HG03135 (cell line): Measurements from ENCODE around the gene PRKCZ.
"Not testable (repeated sequence)": the region's sequence is repeated elsewhere in the genome, so short reads cannot be mapped to it uniquely, and the experiment has no call there.

Experiments
- ATAC-seq: cut with Tn5 transposase; IDR thresholded peaks from one replicate; pipeline ENCODE4 v1.9.1; 2021; ENCODE audit warnings: mild to moderate bottlenecking, moderate library complexity; ENCODE audit not compliant: unreplicated experiment

PRKCZ gene

DNA sequence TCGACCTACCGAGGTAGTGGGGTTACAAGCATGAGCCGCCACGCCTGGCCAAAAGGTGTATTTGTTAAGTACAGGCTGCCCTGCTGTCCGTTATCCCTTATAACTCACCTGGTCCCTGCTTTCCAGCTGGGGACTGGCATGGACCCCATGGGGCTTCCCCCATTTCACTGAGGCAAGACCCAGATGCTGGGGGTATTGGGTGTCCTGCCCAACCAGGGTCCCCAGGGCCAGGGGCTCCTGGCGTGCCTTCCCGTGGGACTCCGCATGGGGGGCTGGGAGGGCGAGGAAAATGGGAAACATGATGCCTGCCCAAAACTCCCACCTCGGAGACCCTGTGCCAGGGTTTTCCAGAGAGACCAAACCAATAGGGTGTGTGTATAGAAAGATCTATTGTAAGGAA is 79.9 kb downstream of the PRKCZ start:
- ATAC-seq: no peak

DNA sequence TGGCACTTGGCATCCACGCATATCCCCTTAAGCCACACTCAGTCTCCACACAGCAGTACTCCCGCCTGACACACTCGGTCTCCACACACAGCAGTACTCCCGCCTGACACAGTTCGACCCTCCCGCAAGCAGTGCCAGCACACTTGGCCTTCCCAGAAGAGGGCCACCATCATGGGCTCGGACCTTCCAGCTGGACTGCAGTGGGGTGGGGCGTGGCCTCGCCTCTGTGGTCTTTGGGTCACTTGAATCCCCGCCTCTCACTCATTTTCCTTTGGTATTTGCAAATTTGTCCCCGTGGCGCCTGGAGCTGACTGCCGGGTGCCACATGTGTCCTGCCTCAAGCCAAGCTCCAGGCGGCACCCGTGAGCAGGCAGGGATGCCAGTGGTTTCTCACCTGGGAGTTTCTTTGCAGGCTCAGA is 80.7 kb downstream of the PRKCZ start:
- ATAC-seq: no peak

DNA sequence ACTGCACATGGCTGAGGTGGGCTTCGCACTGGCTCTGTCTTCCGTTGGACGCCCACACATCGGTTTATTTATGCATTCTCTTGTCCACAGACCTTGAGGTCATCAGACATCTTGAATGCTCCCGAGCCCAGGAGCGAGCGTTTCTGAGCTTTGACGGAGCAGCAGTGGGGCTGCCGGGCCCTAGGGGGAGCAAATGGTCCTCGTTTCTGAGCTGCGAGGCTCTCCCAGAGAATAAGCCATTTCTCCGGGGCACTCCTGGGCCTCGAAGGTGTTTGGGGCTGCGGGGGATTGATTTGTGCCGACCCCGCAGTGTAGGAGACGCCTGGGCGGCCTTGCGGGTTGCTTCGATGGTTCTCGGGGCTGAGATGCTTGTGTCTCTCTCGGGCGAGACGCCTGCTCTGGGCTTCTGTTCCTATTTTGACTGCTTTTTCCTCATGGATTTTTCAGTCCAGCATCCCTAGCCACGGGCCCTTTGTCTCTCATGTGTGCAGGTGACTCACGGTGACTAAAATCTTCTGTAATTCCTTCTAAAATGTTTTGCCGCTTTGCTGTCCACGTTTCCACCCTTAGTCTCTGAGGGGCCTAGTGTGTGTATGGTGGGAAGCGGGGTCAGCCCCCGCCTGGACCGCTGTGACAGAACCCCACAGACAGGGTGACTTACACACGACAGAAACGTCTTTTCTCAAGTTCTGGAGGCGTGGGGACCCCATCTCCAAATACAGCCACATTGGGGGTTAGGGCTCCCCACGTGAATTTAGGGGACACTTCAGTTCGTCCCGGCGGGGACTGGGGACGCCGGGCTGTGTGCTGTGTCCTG is 82.2 kb downstream of the PRKCZ start:
- no peak for ATAC-seq

- ATAC-seq: peak; percentile 90
These were observed 83.0 kb downstream of the PRKCZ start for GRCh38 chr1:2133039-2133878.

GRCh38 chr1:2133879-2134215 is 83.6 kb downstream of the PRKCZ start:
- ATAC-seq: no peak

DNA sequence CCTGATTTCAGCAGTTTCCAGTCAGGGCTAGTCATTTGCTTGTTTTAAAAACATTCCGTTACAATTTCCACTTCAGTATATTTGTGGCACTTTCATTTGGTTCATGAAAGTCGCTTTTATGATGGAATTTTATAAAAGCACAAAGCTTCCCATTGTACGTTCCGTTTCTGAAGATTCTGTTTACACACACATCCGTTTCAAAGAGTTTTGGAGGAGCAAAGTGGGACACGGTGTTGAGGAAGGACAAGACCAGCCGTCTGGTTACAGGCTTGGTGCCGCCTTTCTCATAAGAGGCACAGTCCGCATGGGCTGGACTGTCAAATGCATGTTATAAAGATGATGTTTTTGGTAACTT is 84.0 kb downstream of the PRKCZ start:
- no peak for ATAC-seq

DNA sequence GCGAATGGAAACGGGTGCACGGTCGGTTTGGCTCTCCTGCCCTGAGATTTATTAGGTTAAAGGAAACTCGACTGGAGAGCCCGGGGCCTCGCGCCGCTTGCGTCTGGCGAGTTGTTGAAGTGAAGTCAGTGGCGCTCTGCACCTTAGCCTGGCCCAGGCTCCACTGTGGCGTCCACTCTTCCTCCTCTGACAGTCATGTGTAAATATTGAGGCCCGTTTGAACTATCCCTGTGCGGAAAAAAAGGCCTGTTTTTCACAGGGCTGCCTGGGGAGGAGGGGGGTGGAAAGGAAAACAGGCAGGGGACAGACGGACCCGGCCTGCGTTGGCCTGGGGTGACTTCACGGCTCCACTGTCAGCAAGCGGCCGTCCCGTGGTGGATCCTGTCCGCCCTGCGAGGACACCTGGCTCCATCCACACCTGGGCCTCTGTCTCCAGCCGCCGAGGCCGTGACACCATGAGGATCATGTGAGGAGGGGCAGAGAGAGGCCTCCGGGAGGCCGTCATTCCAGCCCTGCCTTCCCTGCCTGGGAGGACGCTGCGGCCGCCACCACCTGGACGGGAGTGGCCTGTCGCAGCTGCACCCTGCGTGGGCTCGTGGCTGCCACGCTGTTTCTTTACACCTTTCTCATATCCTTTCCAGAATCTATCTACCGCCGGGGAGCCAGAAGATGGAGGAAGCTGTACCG is 84.6 kb downstream of the PRKCZ start:
- ATAC-seq: no peak

- no peak for ATAC-seq
These were observed 85.2 kb downstream of the PRKCZ start for GRCh38 chr1:2135441-2135841.

- ATAC-seq: no peak
These were observed 85.7 kb downstream of the PRKCZ start for GRCh38 chr1:2135941-2136340.

- no peak for ATAC-seq
These were observed 86.4 kb downstream of the PRKCZ start for GRCh38 chr1:2136386-2137235.

DNA sequence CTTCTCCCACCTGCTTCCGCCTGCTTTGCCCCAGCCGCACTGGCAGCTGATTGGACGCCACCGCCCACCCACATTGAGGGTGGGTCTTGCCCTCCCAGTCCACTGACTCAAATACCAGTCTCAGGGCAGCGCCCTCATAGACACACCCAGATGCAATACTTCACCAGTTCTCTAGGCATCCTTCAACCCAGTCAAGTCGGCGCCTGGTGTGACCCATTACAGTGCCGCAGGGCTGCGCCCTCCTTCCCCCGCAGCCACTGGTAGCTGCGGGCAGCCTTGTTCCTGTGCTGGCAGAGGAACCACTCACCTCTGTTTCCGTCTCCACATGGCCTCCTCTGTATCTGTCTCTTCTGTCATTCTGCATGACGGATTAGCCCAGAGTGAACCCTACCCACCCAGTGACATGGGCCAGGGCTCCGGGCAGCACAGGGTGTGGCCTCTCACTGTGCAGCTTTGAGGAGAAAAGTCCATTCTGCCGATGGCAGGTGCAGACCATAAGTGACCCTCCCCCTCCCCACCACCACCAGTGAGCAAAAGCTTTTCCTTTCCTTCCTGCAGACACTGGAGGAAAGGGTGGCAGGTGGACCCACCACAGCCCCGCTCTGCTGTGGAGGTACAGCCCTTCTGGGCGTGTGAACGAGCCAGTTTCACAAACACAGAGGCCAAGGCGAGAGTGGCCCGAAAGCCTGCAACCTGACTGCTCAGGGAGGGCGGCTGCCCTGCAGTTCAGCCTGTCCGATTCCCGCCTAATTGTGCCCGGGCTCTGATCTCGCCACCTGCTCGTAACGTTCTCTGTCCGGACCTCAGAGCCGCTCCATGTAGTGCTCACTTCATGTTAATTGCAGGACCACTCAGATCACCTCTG is 87.3 kb downstream of the PRKCZ start:
- ATAC-seq: no peak

GRCh38 chr1:2139156-2139555 is 88.9 kb downstream of the PRKCZ start:
- not testable (repeated sequence) for ATAC-seq

- no peak for ATAC-seq
These were observed 90.8 kb downstream of the PRKCZ start for GRCh38 chr1:2141025-2141424.

- no peak for ATAC-seq
These were observed 93.7 kb downstream of the PRKCZ start for GRCh38 chr1:2143814-2144500.

- no peak for ATAC-seq
These were observed 94.4 kb downstream of the PRKCZ start for GRCh38 chr1:2144501-2145090.

DNA sequence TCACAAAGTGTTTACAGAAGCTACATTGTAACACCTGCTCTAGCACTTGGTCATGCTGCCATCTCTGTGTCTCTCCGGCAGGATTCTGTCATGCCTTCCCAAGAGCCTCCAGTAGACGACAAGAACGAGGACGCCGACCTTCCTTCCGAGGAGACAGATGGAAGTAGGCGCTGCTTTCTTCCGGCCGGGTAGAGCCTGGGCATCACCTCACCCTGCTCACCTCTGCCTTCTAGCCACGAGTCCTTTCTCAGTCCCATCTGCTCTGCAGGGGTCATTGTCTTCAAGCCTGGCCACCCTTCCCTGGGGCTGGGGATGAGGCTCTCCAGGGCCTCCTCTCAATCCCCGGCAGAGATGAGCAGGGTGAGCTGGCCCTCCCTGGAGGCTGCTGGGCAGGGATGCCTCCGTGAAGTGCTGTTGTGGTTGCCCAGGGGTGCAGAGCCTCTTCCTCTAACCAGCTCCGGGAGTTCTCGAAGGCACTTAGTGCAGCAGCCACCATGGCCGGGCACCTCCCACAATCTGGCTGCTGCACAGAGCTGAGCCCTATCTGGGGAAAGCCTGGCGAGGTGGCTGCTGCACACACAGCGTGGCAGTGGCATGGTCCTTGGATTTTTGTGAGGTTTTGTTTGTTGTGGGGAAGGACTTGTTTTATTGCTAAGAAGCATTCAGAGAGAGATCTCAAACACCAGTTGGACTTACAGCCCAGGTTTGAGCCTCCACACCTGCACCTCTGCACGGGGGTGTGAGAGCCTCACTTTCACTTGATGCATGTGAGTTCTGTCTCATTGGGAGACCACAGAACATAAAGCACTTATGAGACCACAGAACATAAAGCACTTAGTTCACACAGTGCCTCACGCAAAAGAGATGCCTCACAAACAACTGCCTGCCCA is 96.0 kb downstream of the PRKCZ start:
- ATAC-seq: no peak

- no peak for ATAC-seq
These were observed 96.8 kb downstream of the PRKCZ start for GRCh38 chr1:2146836-2147517.
